DND-41 (cell line): ENCODE measurements around the gene ERCC5.

Experiments used
- EZH2 ChIP-seq: IDR thresholded peaks from 3 replicates; pipeline ENCODE4 v1.6.1; 2012; ENCODE audit warnings: borderline replicate concordance, low read depth, mild to moderate bottlenecking, moderate library complexity, low read length, inconsistent platforms; ENCODE audit not compliant: severe bottlenecking
- TF ChIP-seq, protein P1 (sequence below): IDR thresholded peaks from 2 replicates; pipeline ENCODE4 v1.5.1; 2012; ENCODE audit warnings: borderline replicate concordance, low read length, moderate library complexity, mild to moderate bottlenecking; ENCODE audit not compliant: poor library complexity, severe bottlenecking; ENCODE audit errors: extremely low read depth

DNA sequence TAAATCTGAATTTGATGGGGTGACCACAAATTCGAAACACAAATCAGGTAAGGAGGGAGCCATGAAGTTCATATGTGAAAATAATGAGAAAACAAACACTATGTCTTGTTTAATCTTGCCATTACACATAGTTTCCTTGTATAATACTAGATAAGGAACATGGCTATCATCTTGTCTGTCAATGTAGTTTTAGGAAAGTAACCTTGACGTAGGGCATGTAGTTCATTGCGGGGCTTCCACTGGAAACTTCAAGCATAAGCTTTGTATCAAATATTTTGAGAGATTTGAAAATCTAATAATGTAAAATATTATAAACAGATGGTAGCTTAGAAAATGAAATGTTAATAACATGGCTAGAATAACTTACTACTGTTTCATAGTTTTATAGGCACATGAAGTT is 38.1 kb upstream of the ERCC5 start:
- TF ChIP-seq EZH2: no peak
- TF ChIP-seq, protein P1, sequence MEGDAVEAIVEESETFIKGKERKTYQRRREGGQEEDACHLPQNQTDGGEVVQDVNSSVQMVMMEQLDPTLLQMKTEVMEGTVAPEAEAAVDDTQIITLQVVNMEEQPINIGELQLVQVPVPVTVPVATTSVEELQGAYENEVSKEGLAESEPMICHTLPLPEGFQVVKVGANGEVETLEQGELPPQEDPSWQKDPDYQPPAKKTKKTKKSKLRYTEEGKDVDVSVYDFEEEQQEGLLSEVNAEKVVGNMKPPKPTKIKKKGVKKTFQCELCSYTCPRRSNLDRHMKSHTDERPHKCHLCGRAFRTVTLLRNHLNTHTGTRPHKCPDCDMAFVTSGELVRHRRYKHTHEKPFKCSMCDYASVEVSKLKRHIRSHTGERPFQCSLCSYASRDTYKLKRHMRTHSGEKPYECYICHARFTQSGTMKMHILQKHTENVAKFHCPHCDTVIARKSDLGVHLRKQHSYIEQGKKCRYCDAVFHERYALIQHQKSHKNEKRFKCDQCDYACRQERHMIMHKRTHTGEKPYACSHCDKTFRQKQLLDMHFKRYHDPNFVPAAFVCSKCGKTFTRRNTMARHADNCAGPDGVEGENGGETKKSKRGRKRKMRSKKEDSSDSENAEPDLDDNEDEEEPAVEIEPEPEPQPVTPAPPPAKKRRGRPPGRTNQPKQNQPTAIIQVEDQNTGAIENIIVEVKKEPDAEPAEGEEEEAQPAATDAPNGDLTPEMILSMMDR: no peak
